KMS-11 (cell line): ENCODE results near the gene ECE1.
A peak's percentile ranks its signal among the peaks of the same experiment; 100 is the strongest.

ENCODE experiments used
- H2AFZ ChIP-seq: fragments of 200-600 bp; sonication (generic); 2 replicates; pipeline ENCODE4 v1.6.1; 2016; ENCODE audit warnings: antibody characterized with exemption, mixed run types, low read depth
- H3K27ac ChIP-seq: fragments of 200-600 bp; sonication (generic); 2 replicates; pipeline ENCODE4 v1.6.1; 2016; ENCODE audit warnings: mild to moderate bottlenecking, mixed run types
- H3K27me3 ChIP-seq: fragments of 200-600 bp; sonication (generic); 2 replicates; pipeline ENCODE4 v1.6.1; 2017; ENCODE audit warnings: mild to moderate bottlenecking, low read depth, mixed run types, moderate library complexity; ENCODE audit not compliant: insufficient read depth
- H3K36me3 ChIP-seq: fragments of 200-600 bp; sonication (generic); 2 replicates; pipeline ENCODE4 v1.6.1; 2017; ENCODE audit warnings: mild to moderate bottlenecking, mixed run types; ENCODE audit not compliant: insufficient read depth
- H3K4me1 ChIP-seq: fragments of 200-600 bp; sonication (generic); 2 replicates; pipeline ENCODE4 v1.6.1; 2016; ENCODE audit warnings: mild to moderate bottlenecking, low read depth, mixed run types; ENCODE audit not compliant: poor library complexity, severe bottlenecking
- H3K4me2 ChIP-seq: fragments of 200-600 bp; sonication (generic); 2 replicates; pipeline ENCODE4 v1.7.0; 2016; ENCODE audit warnings: mild to moderate bottlenecking, mixed run types
- H3K4me3 ChIP-seq: fragments of 200-600 bp; sonication (generic); IDR thresholded peaks from 2 replicates; pipeline ENCODE4 v1.6.1; 2017; ENCODE audit warnings: low read depth, low read length, mixed read lengths; ENCODE audit not compliant: insufficient read depth
- H3K79me2 ChIP-seq: fragments of 200-600 bp; sonication (generic); 2 replicates; pipeline ENCODE4 v1.6.1; 2016; ENCODE audit warnings: low read depth, mixed run types; ENCODE audit not compliant: insufficient read depth
- H3K9ac ChIP-seq: fragments of 200-600 bp; sonication (generic); 2 replicates; pipeline ENCODE4 v1.6.1; 2016; ENCODE audit warnings: mild to moderate bottlenecking, mixed run types
- H4K20me1 ChIP-seq: fragments of 200-600 bp; sonication (generic); 2 replicates; pipeline ENCODE4 v1.6.1; 2016; ENCODE audit warnings: mild to moderate bottlenecking, mixed run types; ENCODE audit not compliant: insufficient read depth
- CTCF ChIP-seq: fragments of 200-600 bp; sonication (generic); conservative IDR thresholded peaks from 2 replicates; pipeline ENCODE4 v1.6.1; 2017; ENCODE audit warnings: low read depth, mild to moderate bottlenecking, antibody characterized with exemption, low read length, moderate library complexity, mixed read lengths

The ECE1 gene

GRCh38 chr1:21244986-21245687, 45.1 kb downstream of the ECE1 start:
- H4K20me1 ChIP-seq, result no peaks in the 10 kb centered on the region
- no peaks in the 10 kb centered on the region for H3K36me3 ChIP-seq
- no peaks in the 10 kb centered on the region for H3K27me3 ChIP-seq
- no peak overlapping the region for H3K4me3 ChIP-seq
- H3K79me2 ChIP-seq, result no peaks in the 10 kb centered on the region
- H2AFZ ChIP-seq, result no peak overlapping the region
- H3K4me1 ChIP-seq, result no peaks in the 10 kb centered on the region
- no peak overlapping the region for H3K9ac ChIP-seq
- peak; percentile 57 for TF ChIP-seq CTCF
- H3K4me2 ChIP-seq, result no peak overlapping the region
- no peak overlapping the region for H3K27ac ChIP-seq

GRCh38 chr1:21244154-21244553, 46.1 kb downstream of the ECE1 start:
- Histone ChIP-seq H3K9ac (no peak overlapping the region), H3K27me3 (no peaks in the 10 kb centered on the region), H2AFZ (no peak overlapping the region), H3K79me2 (no peaks in the 10 kb centered on the region), H3K4me1 (no peaks in the 10 kb centered on the region), H3K36me3 (no peaks in the 10 kb centered on the region), H3K4me2 (no peak overlapping the region), H4K20me1 (no peaks in the 10 kb centered on the region), H3K4me3 (no peak overlapping the region), H3K27ac (no peak overlapping the region)
- no peak for TF ChIP-seq CTCF

GRCh38 chr1:21242846-21243245, 47.4 kb downstream of the ECE1 start:
- Histone ChIP-seq H2AFZ (no peak overlapping the region), H3K36me3 (no peaks in the 10 kb centered on the region), H3K4me3 (no peak overlapping the region), H3K4me2 (no peak overlapping the region), H3K27me3 (no peaks in the 10 kb centered on the region), H3K79me2 (no peaks in the 10 kb centered on the region), H4K20me1 (no peaks in the 10 kb centered on the region), H3K9ac (no peak overlapping the region), H3K4me1 (no peaks in the 10 kb centered on the region), H3K27ac (no peak overlapping the region)
- TF ChIP-seq CTCF, result no peak

GRCh38 chr1:21241771-21242581, 48.3 kb downstream of the ECE1 start:
- H3K4me2 ChIP-seq, result no peak overlapping the region
- no peaks in the 10 kb centered on the region for H3K36me3 ChIP-seq
- no peaks in the 10 kb centered on the region for H4K20me1 ChIP-seq
- H3K4me1 ChIP-seq, result no peaks in the 10 kb centered on the region
- no peak for TF ChIP-seq CTCF
- no peak overlapping the region for H2AFZ ChIP-seq
- H3K27me3 ChIP-seq, result no peaks in the 10 kb centered on the region
- no peaks in the 10 kb centered on the region for H3K79me2 ChIP-seq
- no peak overlapping the region for H3K4me3 ChIP-seq
- no peak overlapping the region for H3K27ac ChIP-seq
- H3K9ac ChIP-seq, result no peak overlapping the region
